Measurements from ENCODE around the gene CASP9.

- TF ChIP-seq CTCF (conservative IDR thresholded peaks at IDR 0.05) (no peak), EZH2 (IDR thresholded peaks at IDR 0.05; ENCODE audit: low read depth) (no peak)
Observed at GRCh38 chr1:15540186-15540585, 16.2 kb upstream of the CASP9 start.

Measured in PC-9 (cell line).